ENCODE data around the gene ALKBH3.

Gene ALKBH3

GRCh38 chr11:43941257-43941994 lies 60.8 kb downstream of the ALKBH3 start:
- DNase-seq (ENCODE audit: low read depth): no peak

- DNase-seq (ENCODE audit: low read depth): no peak
These were observed 62.2 kb downstream of the ALKBH3 start for GRCh38 chr11:43942662-43943371.

GRCh38 chr11:43943372-43943930 lies 62.8 kb downstream of the ALKBH3 start:
- DNase-seq (ENCODE audit: low read depth): no peak

GRCh38 chr11:43943931-43944751 lies 63.5 kb downstream of the ALKBH3 start:
- no peak for DNase-seq (ENCODE audit: low read depth)

DNA sequence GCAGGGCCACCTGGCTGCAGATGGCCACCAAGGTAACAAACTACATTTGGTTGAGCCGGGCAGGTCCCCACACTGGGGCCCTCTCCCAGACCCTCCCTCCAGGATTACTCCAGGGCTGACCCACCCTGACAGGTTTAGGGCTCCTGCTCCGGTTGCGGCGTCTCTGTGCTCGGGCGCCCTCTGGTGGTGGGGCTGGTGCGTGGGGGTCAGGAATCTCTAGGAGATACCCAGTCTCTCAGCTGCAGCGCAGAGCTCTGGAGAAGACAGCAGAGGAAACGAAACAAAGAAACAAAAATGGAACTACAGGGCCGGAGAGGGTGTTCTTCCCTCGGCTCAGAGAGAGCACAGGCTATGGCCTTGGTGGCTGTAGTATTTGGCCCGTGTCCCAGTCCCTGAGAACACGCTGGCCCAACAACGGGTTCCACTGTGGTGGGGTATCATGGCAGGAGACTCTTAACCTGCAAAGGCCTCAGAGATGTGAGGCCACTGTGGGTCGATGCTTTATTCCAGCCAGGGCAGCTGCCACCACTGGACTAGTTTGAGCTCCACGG lies 64.2 kb downstream of the ALKBH3 start:
- peak; percentile 49 for DNase-seq (ENCODE audit: low read depth)

DNA sequence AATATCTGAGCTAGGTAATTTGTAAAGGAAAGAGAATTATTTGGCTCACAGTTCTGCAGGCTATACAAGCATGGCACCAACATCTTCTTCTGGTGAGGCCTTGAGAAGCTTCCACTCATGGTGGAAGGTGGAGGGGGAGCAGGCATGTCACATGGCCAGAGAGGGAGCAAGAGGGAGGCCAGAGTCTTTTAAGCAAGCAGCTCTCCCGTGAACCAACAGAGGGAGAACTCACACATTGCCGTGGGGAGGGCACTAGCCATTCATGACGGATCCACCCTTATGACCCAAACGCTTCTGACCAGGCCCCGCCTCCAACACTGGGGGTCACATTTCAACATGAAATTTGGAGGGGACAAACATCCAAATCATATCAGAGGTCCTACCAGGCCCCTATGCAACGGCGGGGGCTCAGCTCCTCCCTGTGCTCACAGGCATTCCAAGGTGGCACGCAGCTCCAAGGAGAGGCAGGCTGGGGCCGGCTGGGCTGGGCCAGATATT lies 66.4 kb downstream of the ALKBH3 start:
- DNase-seq (ENCODE audit: low read depth): no peak

DNA sequence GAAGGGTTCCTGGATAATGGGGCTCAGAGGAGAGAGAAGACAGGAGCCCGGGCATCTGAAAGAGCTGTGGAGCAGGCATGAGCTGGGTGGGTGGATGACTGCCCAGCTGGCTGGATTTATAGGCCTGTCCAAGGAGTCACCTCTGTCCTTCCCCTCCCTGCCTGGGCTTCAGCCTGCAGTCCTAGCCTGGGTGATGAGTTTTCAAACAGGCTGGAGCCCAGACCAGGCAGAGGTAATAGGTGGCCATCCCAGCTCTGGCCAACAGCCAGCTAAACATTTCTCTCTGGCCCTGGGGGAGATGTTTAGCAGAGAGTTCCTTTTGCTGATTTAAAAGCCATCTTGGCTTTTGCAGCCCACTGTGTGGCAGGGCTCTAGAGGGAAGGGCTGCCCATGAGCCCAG lies 67.2 kb downstream of the ALKBH3 start:
- DNase-seq (ENCODE audit: low read depth): no peak

DNA sequence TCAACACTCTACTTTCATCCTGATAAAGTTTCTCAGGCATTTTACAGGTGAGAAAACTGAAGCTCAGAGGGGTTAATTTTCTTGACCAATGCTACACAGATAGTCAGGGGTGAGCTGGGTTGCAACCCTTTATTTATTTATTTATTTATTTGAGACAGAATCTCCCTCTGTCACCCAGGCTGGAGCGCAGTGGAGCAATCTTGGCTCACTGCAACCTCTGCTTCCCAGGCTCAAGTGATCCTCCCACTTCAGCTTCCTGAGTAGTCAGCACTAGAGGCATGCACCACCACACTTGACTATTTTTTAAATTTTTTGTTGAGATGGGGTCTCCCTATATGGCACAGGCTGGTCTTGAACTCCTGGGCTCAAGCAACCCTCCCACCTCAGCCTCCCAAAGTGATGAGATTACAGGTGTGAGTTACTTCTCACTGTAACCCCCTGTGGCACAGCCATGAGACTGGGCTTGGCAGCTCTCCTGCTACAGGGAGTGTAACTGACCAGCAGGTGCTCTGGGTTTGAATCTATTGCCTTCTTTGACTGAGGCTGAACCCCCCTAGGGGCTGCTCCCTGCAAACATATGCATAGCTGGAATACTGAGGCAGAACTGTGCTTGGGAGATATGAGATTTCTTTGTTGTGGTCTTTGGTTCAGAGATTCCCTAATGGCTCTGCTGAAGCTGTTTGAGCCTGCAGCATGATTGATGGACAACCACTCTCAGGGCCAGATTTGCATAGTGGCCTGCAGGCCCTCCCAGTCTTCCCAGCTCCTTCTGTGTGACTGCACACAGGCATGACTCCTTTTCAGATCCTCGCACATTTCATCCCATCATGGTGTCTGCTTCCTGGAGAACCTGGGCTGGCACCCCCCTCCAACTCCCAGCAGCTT lies 68.0 kb downstream of the ALKBH3 start:
- no peak for DNase-seq (ENCODE audit: low read depth)

DNA sequence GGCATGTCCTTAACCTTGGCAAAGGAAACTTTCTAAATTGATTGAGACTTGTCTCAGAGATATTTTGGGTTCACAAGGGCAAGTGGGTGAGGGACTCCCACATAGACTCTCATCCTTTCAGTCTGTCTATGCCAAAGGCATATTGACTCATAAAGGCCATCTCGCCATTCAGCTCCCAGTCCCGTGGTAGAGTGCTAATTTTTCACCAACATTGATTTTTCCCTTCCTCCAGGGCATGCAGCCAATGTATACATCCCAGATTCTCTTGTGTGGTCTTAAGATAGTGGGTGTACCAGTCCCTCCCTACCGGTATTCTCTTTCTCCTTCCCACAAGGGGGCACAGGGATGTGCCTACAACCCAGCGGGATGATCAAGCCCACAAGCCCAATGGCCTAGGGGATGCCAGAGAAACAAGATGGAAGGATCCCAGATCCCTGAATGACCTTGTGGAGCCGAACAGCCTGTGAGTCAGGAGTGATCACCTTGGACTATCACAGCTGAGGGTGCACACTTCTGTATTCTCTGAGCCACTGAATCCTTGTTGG lies 69.8 kb downstream of the ALKBH3 start:
- no peak for DNase-seq (ENCODE audit: low read depth)

GRCh38 chr11:43951231-43951630 lies 70.6 kb downstream of the ALKBH3 start:
- DNase-seq (ENCODE audit: low read depth): no peak

DNA sequence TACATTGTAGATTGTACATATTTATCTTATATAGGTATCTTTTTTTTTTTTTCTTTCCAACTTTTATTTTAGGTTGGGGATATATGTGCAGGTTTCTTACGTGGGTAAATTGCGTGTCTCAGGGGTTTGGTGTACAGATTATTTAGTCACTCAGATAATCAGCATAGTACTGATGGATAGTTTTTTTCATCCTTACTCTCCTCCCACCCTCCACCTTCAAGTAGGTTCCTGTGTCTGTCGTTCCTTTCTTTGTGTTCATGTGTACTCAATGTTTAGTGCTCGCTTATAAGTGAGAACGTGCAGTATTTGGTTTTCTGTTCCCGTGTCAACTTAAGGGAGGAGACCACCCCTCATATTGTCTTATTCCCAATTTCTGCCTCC lies 71.4 kb downstream of the ALKBH3 start:
- DNase-seq (ENCODE audit: low read depth): no peak

- no peak for DNase-seq (ENCODE audit: low read depth)
These were observed 72.0 kb downstream of the ALKBH3 start for GRCh38 chr11:43952401-43953342.

- DNase-seq (ENCODE audit: low read depth): no peak
These were observed 72.9 kb downstream of the ALKBH3 start for GRCh38 chr11:43953521-43953920.

- DNase-seq (ENCODE audit: low read depth): no peak
These were observed 73.6 kb downstream of the ALKBH3 start for GRCh38 chr11:43954241-43954640.

DNA sequence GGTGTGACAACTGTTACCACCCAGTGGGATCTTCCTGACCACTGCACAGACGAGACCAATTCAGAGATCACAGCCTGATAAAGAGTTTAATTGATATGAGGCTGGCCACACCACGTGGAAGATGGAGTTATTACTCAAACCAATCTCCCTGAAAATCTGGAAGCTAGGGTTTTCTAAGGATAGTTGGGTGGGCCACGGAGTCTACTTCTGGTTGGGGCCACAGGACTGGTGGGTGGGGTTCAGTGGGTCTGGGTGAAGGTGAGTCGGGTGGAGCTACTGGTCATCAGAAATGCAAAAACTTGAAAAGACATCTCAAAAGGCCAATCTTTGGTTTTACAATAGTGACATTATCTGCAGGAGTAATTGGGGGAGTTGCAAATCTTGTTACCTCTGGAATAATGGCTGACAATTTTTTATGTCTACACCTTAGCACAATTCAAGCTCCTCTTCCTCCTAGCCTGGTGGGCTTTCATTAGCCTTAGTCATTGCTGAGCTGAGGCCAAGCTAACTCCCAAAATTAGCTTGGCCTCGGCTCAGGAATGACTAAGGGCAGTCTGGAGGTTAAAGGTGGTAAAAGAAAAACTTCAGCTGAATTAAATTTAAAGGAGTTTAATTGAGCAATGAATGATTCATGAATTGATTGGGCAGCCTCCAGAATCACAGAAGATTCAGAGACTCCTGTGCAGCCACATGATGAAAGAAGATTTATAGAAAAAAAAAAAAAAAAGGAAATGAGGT lies 74.9 kb downstream of the ALKBH3 start:
- DNase-seq (ENCODE audit: low read depth): no peak

GRCh38 chr11:43957571-43957970 lies 76.9 kb downstream of the ALKBH3 start:
- no peak for DNase-seq (ENCODE audit: low read depth)

- DNase-seq (ENCODE audit: low read depth): no peak
These were observed 78.8 kb downstream of the ALKBH3 start for GRCh38 chr11:43959321-43959995.

All from activated T-cell treated with anti-CD3 and anti-CD28 coated beads for 24 hours (primary cell).